IMR-90 (cell line): ENCODE measurements around the gene BRF1. TPM values are rescaled to one million over a fixed set of nuclear protein-coding genes. Genes with fewer than 3 reads are reported as not detected.

Source experiments
- ATAC-seq: fragments of 200-7000 bp; cut with Tn5 transposase; 2 replicates; pipeline ENCODE4 v1.9.1; 2020; ENCODE audit warnings: low read depth, mild to moderate bottlenecking, moderate library complexity
- BruUV-seq: library from RNA; stranded (reverse); fragments of 400-500 nt; replicated peaks from 2 replicates; lab custom pipeline; 2021; lab: Mats Ljungman, UMichigan
- CTCF ChIA-PET: fragments of 300-600 bp; formaldehyde crosslinking; extraction: SDS; loops from one replicate; lab custom pipeline; 2021; ENCODE audit warnings: antibody characterized with exemption; lab: Yijun Ruan, JAX
- POLR2A ChIA-PET: fragments of 300-600 bp; sonication (Branson Sonifier 250); formaldehyde crosslinking; loops from one replicate; lab custom pipeline; 2022; ENCODE audit warnings: antibody characterized with exemption; ENCODE audit not compliant: unreplicated experiment; lab: Charles Lee
- DNase-seq: peaks from one replicate; pipeline ENCODE4 v3.0.0; 2013
- H2AFZ ChIP-seq: replicated peaks from 2 replicates; pipeline ENCODE3; 2013; ENCODE audit warnings: low read length, mild to moderate bottlenecking; ENCODE audit not compliant: poor library complexity
- H2AK5ac ChIP-seq: 2 replicates; pipeline ENCODE4 v1.6.1; 2013; ENCODE audit warnings: low read depth, low read length, inconsistent platforms
- H2AK9ac ChIP-seq: replicated peaks from 2 replicates; pipeline ENCODE3; 2013; ENCODE audit warnings: mild to moderate bottlenecking, low read depth, low read length, moderate library complexity; ENCODE audit not compliant: poor library complexity
- H2BK120ac ChIP-seq: 2 replicates; pipeline ENCODE4 v1.6.1; 2013; ENCODE audit warnings: low read depth, low read length, inconsistent platforms
- H2BK15ac ChIP-seq: 3 replicates; pipeline ENCODE4 v1.6.1; 2013; ENCODE audit warnings: low read depth, low read length, inconsistent platforms
- H2BK20ac ChIP-seq: 2 replicates; pipeline ENCODE4 v1.6.1; 2013; ENCODE audit warnings: low read depth, mild to moderate bottlenecking, inconsistent platforms, low read length, moderate library complexity
- H2BK5ac ChIP-seq: 2 replicates; pipeline ENCODE4 v1.6.1; 2013; ENCODE audit warnings: mild to moderate bottlenecking, low read depth, low read length, inconsistent platforms; ENCODE audit not compliant: poor library complexity, severe bottlenecking
- H3K14ac ChIP-seq: replicated peaks from 2 replicates; pipeline ENCODE4 v1.6.1; 2013; ENCODE audit warnings: low read depth, low read length, inconsistent platforms
- H3K18ac ChIP-seq: 2 replicates; pipeline ENCODE4 v1.6.1; 2013; ENCODE audit warnings: low read depth, low read length, control low read depth
- H3K23ac ChIP-seq: 2 replicates; pipeline ENCODE4 v1.6.1; 2013; ENCODE audit warnings: low read depth, low read length, inconsistent platforms
- H3K27ac ChIP-seq: 2 replicates; pipeline ENCODE4 v1.5.1; 2013; ENCODE audit warnings: mild to moderate bottlenecking, control low read depth, low read length; ENCODE audit not compliant: insufficient read depth
- H3K27me3 ChIP-seq: 2 replicates; pipeline ENCODE4 v1.6.1; 2013; ENCODE audit warnings: low read length; ENCODE audit not compliant: control insufficient read depth, insufficient read depth
- H3K36me3 ChIP-seq: 2 replicates; pipeline ENCODE4 v1.6.1; 2013; ENCODE audit warnings: low read length, mixed read lengths; ENCODE audit not compliant: control insufficient read depth, insufficient read depth
- H3K4ac ChIP-seq: 2 replicates; pipeline ENCODE4 v1.6.1; 2013; ENCODE audit warnings: low read depth, low read length, inconsistent platforms
- H3K4me1 ChIP-seq: 2 replicates; pipeline ENCODE4 v1.6.1; 2013; ENCODE audit warnings: low read length, mixed read lengths; ENCODE audit not compliant: control insufficient read depth, insufficient read depth
- H3K4me2 ChIP-seq: 2 replicates; pipeline ENCODE4 v1.6.1; 2013; ENCODE audit warnings: low read depth, mild to moderate bottlenecking, control low read depth, low read length, moderate library complexity
- H3K4me3 ChIP-seq: 2 replicates; pipeline ENCODE4 v1.5.1; 2013; ENCODE audit warnings: low read depth, mild to moderate bottlenecking, control low read depth, low read length, moderate library complexity; ENCODE audit not compliant: insufficient read depth
- H3K56ac ChIP-seq: 2 replicates; pipeline ENCODE4 v1.6.1; 2013; ENCODE audit warnings: low read length, inconsistent platforms; ENCODE audit not compliant: insufficient read depth; ENCODE audit errors: extremely low read depth
- H3K79me1 ChIP-seq, 2 experiments: 2 replicates each; pipeline ENCODE4 v1.6.1; 2013; ENCODE audit warnings: low read length in 2 of 2, inconsistent platforms in 1 of 2, low read depth in 1 of 2
- H3K9ac ChIP-seq: 2 replicates; pipeline ENCODE4 v1.6.1; 2013; ENCODE audit warnings: low read depth, low read length, control low read depth
- H3K9me1 ChIP-seq: 2 replicates; pipeline ENCODE4 v1.6.1; 2013; ENCODE audit warnings: low read length, inconsistent platforms; ENCODE audit not compliant: insufficient read depth
- H3K9me3 ChIP-seq: 2 replicates; pipeline ENCODE4 v1.6.1; 2013; ENCODE audit warnings: low read length; ENCODE audit not compliant: control insufficient read depth, insufficient read depth
- H4K20me1 ChIP-seq: 2 replicates; pipeline ENCODE4 v1.6.1; 2013; ENCODE audit warnings: low read length, inconsistent platforms; ENCODE audit not compliant: insufficient read depth
- H4K5ac ChIP-seq: 2 replicates; pipeline ENCODE4 v1.6.1; 2013; ENCODE audit warnings: mild to moderate bottlenecking, low read depth, low read length, control low read depth
- H4K8ac ChIP-seq, 2 experiments: 2 replicates each; pipeline ENCODE4 v1.6.1; 2013; ENCODE audit warnings: low read depth in 2 of 2, low read length in 2 of 2, control low read depth in 1 of 2, inconsistent platforms in 1 of 2
- H4K91ac ChIP-seq: 2 replicates; pipeline ENCODE4 v1.6.1; 2013; ENCODE audit warnings: low read depth, low read length, inconsistent platforms; ENCODE audit not compliant: insufficient read depth
- CEBPB ChIP-seq: IDR thresholded peaks from 2 replicates; pipeline ENCODE4 v1.6.1; 2012; ENCODE audit warnings: low read depth, low read length, improper control_type of control experiment
- CHD1 ChIP-seq: IDR thresholded peaks from 2 replicates; pipeline ENCODE4 v1.6.1; 2012; ENCODE audit warnings: low read depth, low read length, improper control_type of control experiment
- FOS ChIP-seq: fragments of 150-350 bp; IDR thresholded peaks from 2 replicates; pipeline ENCODE4 v1.6.1; 2016; ENCODE audit warnings: low read depth, low read length
- RFX5 ChIP-seq: IDR thresholded peaks from 2 replicates; pipeline ENCODE4 v1.8.0; 2012; ENCODE audit warnings: low read depth, mild to moderate bottlenecking, low read length, moderate library complexity
- SMC3 ChIP-seq: fragments of 150-350 bp; IDR thresholded peaks from 2 replicates; pipeline ENCODE4 v1.6.1; 2016; ENCODE audit warnings: low read depth, mild to moderate bottlenecking, antibody characterized with exemption, low read length, moderate library complexity
- WGBS, 2 experiments: methylation state at CpG; one replicate each; pipeline versions ENCODE4 v1.1.5 to v1.1.7; 2013; ENCODE audit warnings: missing lambda C conversion rate in 2 of 2; ENCODE audit not compliant: insufficient read length in 1 of 2; ENCODE audit errors: extremely low coverage in 2 of 2; 5-methylcytosine and 5-hydroxymethylcytosine counted together
- dilution Hi-C: fragments of 300-500 bp; cut with HindIII; formaldehyde crosslinking; loops from one replicate; pipeline ENCODE4 v1.14.3; 2018; ENCODE audit warnings: low sequenced_read_pairs; ENCODE audit not compliant: unreplicated experiment
- in situ Hi-C: fragments of 300-500 bp; cut with MboI; formaldehyde crosslinking; loops from 3 replicates; pipeline ENCODE4 v1.14.3; 2019; ENCODE audit warnings: low sequenced_read_pairs, inconsistent platforms, mixed read lengths
- intact Hi-C: fragments of 100-400 bp; cut with micrococcal nuclease; formaldehyde crosslinking; loops from 2 replicates; pipeline ENCODE4 v1.10.0; 2022
- polyA plus RNA-seq, 3 experiments: library from polyadenylated mRNA; depleted of rRNA; stranded (reverse); fragments of >200 nt; gene quantifications; 2 replicates each; pipeline ENCODE4 v1.2.3, GENCODE V29; 2012; ENCODE audit warnings: low replicate concordance in 1 of 3
- total RNA-seq: library from RNA; depleted of rRNA; stranded (reverse); fragments of >200 nt; gene quantifications from 2 replicates; pipeline ENCODE4 v1.2.3, GENCODE V29; 2012

BRF1 gene
- total and polyA plus RNA-seq, 2 of the 4 experiments (the other 2 are of a cell fraction): 12.4 to 16.7 TPM

GRCh38 chr14:105192866-105193731 lies 107.7 kb downstream of the BRF1 start:
- intact Hi-C loops (no loop called here), in situ Hi-C loops (no loop called here)

More at GRCh38 chr14:105192866-105193731, 107.7 kb downstream of the BRF1 start:
- Histone ChIP-seq H3K79me1 (no peaks in the 10 kb centered on the region), H3K36me3 (no peaks in the 10 kb centered on the region), H3K27ac (no peak overlapping the region; the same call in 1 of the 2 replicates), H4K5ac (0 out of 2 replicates have a peak overlapping the region, but pooled peaks have one; percentile 5), H3K27me3 (peaks cover 35% of the 10 kb centered on the region), H2BK15ac (no peak overlapping the region), H2AK9ac (peak overlapping the region; percentile 87), H4K8ac (peak overlapping the region; percentile 63 to 71), H3K9ac (no peak overlapping the region), H2BK20ac (no peak overlapping the region), H2AK5ac (peak overlapping the region; percentile 1; the same call in 1 of the 2 replicates), H3K4me2 (no peak overlapping the region; the same call in 1 of the 2 replicates), H2AFZ (peak overlapping the region; percentile 88), H4K20me1 (no peaks in the 10 kb centered on the region), H4K91ac (no peak overlapping the region; the same call in 1 of the 2 replicates), H3K4me3 (no peak overlapping the region), H3K4me1 (peaks cover 10% of the 10 kb centered on the region; the same call in 1 of the 2 replicates), H3K23ac (no peak overlapping the region), H3K4ac (no peak overlapping the region; the same call in 1 of the 2 replicates), H2BK5ac (no peak overlapping the region), H3K9me1 (no peaks in the 10 kb centered on the region), H2BK120ac (no peak overlapping the region), H3K9me3 (peaks cover 4% of the 10 kb centered on the region; the same call in 1 of the 2 replicates), H3K56ac (no peak overlapping the region), H3K14ac (no peak overlapping the region), H3K18ac (no peak overlapping the region)
- DNase-seq (peak; percentile 35), ATAC-seq (peak; percentile 50)
- ChIA-PET POLR2A (no interaction called here), CTCF (no interaction called here)
- 40% methylated on average over 2 of the region's 29 CpGs; no CpG with 5 or more reads in 1 of the 2 experiments for WGBS, 2 experiments
- TF ChIP-seq CHD1 (no peak), RFX5 (no peak), SMC3 (no peak), FOS (no peak), CEBPB (no peak)
- no TSS peak for BruUV-seq
- dilution Hi-C loops: no loop called here
